Fibroblast of lung (primary cell): ENCODE measurements around the gene INPPL1. TPM values are rescaled to one million over a fixed set of nuclear protein-coding genes. Genes with fewer than 3 reads are reported as not detected.

Experiments
- DNase-seq, 2 donors: peaks; one replicate each; pipeline versions ENCODE4 v3.0.0 to v3.0.0-alpha.2; 2010; ENCODE audit warnings: low read depth in 2 of 2
- H2AFZ ChIP-seq: 2 replicates; pipeline ENCODE4 v1.5.1; 2012; ENCODE audit warnings: low read length, control low read depth, inconsistent platforms
- H3K27ac ChIP-seq: 2 replicates; pipeline ENCODE4 v1.5.1; 2011; ENCODE audit warnings: low read length, control low read depth; ENCODE audit not compliant: insufficient read depth
- H3K27me3 ChIP-seq: 2 replicates; pipeline ENCODE4 v1.5.1; 2011; ENCODE audit warnings: mild to moderate bottlenecking, low read length; ENCODE audit not compliant: control insufficient read depth, insufficient read depth
- H3K36me3 ChIP-seq: 2 replicates; pipeline ENCODE4 v1.5.1; 2011; ENCODE audit warnings: low read length; ENCODE audit not compliant: control insufficient read depth, insufficient read depth
- H3K4me1 ChIP-seq: 2 replicates; pipeline ENCODE4 v1.5.1; 2011; ENCODE audit warnings: low read length; ENCODE audit not compliant: control insufficient read depth, insufficient read depth; ENCODE audit errors: extremely low read depth
- H3K4me2 ChIP-seq: 2 replicates; pipeline ENCODE4 v1.5.1; 2011; ENCODE audit warnings: low read length, control low read depth; ENCODE audit not compliant: insufficient read depth; ENCODE audit errors: extremely low read depth
- H3K4me3 ChIP-seq, 4 experiments: fragments of 200-600 bp in 1 of 4; sonication (generic) in 1 of 4; replicated peaks in 1 of 4; 2 replicates each; pipeline ENCODE4 v1.5.1; 2011 to 2016; ENCODE audit warnings: low read length in 4 of 4, low read depth in 3 of 4, mild to moderate bottlenecking in 3 of 4, control low read depth in 2 of 4, inconsistent platforms in 1 of 4, mixed read lengths in 1 of 4; ENCODE audit not compliant: insufficient read depth in 1 of 4; ENCODE audit errors: control extremely low read depth in 1 of 4
- H3K79me2 ChIP-seq: 2 replicates; pipeline ENCODE4 v1.5.1; 2012; ENCODE audit warnings: mild to moderate bottlenecking, low read length, inconsistent platforms; ENCODE audit not compliant: control insufficient read depth, insufficient read depth
- H3K9ac ChIP-seq: 2 replicates; pipeline ENCODE4 v1.5.1; 2011; ENCODE audit warnings: mild to moderate bottlenecking, low read length, control low read depth; ENCODE audit not compliant: insufficient read depth
- H3K9me3 ChIP-seq: 2 replicates; pipeline ENCODE4 v1.5.1; 2012; ENCODE audit warnings: low read depth, low read length; ENCODE audit not compliant: control insufficient read depth, insufficient read depth
- H4K20me1 ChIP-seq: 2 replicates; pipeline ENCODE4 v1.5.1; 2011; ENCODE audit warnings: low read length; ENCODE audit not compliant: control insufficient read depth, insufficient read depth; ENCODE audit errors: extremely low read depth
- EZH2 ChIP-seq: IDR thresholded peaks from 2 replicates; pipeline ENCODE4 v1.5.1; 2012; ENCODE audit warnings: low read length, control low read depth, mild to moderate bottlenecking; ENCODE audit errors: missing control alignments
- polyA plus RNA-seq, 2 donors: library from polyadenylated mRNA; depleted of rRNA in 1 of 2; stranded (reverse) in 1 of 2; unstranded in 1 of 2; fragments of >200 nt; gene quantifications; 2 replicates each; pipeline ENCODE4 v1.2.1, GENCODE V29; 2011 to 2012; ENCODE audit warnings: missing spikeins in 1 of 2
- total RNA-seq: library from RNA; depleted of rRNA; stranded (reverse); fragments of >200 nt; gene quantifications from 2 replicates; pipeline ENCODE4 v1.2.1, GENCODE V29; 2014
- TF ChIP-seq, protein P1 (sequence below), 2 donors: IDR thresholded peaks in 1 of 2; conservative IDR thresholded peaks in 1 of 2; 1 replicate in 1 of 2; 2 replicates in 1 of 2; pipeline ENCODE4 v1.5.1; 2011 to 2012; ENCODE audit warnings: low read length in 2 of 2, control low read depth in 1 of 2, inconsistent platforms in 1 of 2, low read depth in 1 of 2, mild to moderate bottlenecking in 1 of 2

Gene INPPL1
- total and polyA plus RNA-seq, 2 donors (not counting 1 experiment from before 2014, with no cell fraction given), result 60.3 to 102 TPM

DNA sequence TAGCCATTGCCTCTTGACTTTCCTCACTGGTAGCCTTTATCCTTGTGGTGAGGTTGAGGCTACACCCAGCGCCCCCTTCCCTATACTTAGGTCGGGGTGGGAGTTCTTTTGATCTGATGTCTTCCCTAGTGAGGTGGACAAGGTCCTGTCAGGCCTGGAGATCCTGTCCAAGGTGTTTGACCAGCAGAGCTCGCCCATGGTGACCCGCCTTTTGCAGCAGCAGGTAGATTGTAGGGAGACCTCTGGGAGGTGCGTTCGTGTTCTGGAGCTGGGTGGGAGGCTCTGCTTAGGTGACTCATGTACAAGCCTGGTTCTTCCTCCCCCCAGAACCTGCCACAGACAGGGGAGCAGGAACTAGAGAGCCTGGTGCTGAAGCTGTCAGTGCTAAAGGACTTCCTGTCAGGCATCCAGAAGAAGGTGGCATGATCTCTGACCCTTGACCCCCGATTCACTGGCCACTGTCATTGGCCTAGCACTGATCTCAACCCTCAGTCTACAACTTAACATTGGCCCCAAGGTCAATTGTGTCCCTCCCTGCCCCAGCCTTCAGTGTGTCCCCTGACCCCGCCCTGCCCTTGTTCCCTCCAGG, 4.9 kb downstream of the INPPL1 start:
- H3K9me3 ChIP-seq, result no peaks in the 10 kb centered on the region
- no peak for DNase-seq
- no peak overlapping the region for H3K27ac ChIP-seq
- no peak overlapping the region for H3K4me3 ChIP-seq
- H3K36me3 ChIP-seq, result peaks cover 57% of the 10 kb centered on the region
- no peak overlapping the region for H3K9ac ChIP-seq
- H2AFZ ChIP-seq, result no peak overlapping the region
- H3K27me3 ChIP-seq, result no peaks in the 10 kb centered on the region
- peaks cover 27% of the 10 kb centered on the region for H3K79me2 ChIP-seq
- TF ChIP-seq, protein P1, sequence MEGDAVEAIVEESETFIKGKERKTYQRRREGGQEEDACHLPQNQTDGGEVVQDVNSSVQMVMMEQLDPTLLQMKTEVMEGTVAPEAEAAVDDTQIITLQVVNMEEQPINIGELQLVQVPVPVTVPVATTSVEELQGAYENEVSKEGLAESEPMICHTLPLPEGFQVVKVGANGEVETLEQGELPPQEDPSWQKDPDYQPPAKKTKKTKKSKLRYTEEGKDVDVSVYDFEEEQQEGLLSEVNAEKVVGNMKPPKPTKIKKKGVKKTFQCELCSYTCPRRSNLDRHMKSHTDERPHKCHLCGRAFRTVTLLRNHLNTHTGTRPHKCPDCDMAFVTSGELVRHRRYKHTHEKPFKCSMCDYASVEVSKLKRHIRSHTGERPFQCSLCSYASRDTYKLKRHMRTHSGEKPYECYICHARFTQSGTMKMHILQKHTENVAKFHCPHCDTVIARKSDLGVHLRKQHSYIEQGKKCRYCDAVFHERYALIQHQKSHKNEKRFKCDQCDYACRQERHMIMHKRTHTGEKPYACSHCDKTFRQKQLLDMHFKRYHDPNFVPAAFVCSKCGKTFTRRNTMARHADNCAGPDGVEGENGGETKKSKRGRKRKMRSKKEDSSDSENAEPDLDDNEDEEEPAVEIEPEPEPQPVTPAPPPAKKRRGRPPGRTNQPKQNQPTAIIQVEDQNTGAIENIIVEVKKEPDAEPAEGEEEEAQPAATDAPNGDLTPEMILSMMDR (conservative IDR thresholded peaks at IDR 0.05 in 1 of 2, IDR thresholded peaks at IDR 0.05 in 1 of 2; ENCODE audit: low read depth in 1 of 2, low read length in 2 of 2), result no peak
- TF ChIP-seq EZH2, result no peak
- H4K20me1 ChIP-seq, result peaks cover 2% of the 10 kb centered on the region
- H3K4me2 ChIP-seq, result no peak overlapping the region
- peaks cover 5% of the 10 kb centered on the region for H3K4me1 ChIP-seq

DNA sequence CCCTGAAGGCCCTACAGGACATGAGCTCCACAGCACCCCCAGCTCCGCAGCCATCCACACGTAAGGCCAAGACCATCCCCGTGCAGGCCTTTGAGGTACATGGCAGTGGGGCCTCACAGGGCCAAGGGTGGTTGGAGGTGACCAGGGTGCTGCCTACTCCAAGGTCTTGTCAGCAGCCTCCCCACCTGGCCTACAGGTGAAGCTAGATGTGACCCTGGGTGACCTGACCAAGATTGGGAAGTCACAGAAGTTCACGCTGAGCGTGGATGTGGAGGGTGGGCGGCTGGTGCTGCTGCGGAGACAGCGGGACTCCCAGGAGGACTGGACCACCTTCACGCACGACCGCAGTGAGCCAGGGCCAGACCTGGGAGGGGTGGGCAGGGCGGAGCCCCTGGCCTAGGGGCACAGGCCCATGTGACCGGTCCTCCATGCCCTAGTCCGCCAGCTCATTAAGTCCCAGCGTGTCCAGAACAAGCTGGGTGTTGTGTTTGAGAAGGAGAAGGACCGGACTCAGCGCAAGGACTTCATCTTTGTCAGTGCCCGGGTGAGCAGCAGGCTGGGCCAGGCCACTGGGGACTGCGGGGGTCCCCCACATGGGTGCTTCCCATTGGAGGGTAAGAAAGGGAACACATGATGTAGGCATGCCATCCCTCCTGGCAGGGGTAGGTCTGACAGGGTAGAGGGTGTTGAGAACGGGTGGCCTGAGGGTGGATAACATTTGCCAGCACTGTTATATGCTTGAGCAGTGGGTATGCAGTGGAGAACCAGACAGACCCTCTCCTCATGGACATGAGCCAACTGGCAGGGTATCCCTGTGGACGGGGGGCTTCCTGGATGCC, 5.6 kb downstream of the INPPL1 start:
- peaks cover 57% of the 10 kb centered on the region for H3K36me3 ChIP-seq
- H3K27me3 ChIP-seq, result no peaks in the 10 kb centered on the region
- no peak overlapping the region for H3K4me3 ChIP-seq
- peaks cover 2% of the 10 kb centered on the region for H4K20me1 ChIP-seq
- H3K9ac ChIP-seq, result no peak overlapping the region
- no peak for DNase-seq
- H3K79me2 ChIP-seq, result peaks cover 23% of the 10 kb centered on the region
- no peak overlapping the region for H3K4me2 ChIP-seq
- H3K4me1 ChIP-seq, result peaks cover 5% of the 10 kb centered on the region
- H3K9me3 ChIP-seq, result no peaks in the 10 kb centered on the region
- no peak overlapping the region for H2AFZ ChIP-seq
- H3K27ac ChIP-seq, result no peak overlapping the region
- TF ChIP-seq EZH2, result no peak
- TF ChIP-seq, protein P1 (conservative IDR thresholded peaks at IDR 0.05 in 1 of 2, IDR thresholded peaks at IDR 0.05 in 1 of 2; ENCODE audit: low read depth in 1 of 2, low read length in 2 of 2), result no peak

DNA sequence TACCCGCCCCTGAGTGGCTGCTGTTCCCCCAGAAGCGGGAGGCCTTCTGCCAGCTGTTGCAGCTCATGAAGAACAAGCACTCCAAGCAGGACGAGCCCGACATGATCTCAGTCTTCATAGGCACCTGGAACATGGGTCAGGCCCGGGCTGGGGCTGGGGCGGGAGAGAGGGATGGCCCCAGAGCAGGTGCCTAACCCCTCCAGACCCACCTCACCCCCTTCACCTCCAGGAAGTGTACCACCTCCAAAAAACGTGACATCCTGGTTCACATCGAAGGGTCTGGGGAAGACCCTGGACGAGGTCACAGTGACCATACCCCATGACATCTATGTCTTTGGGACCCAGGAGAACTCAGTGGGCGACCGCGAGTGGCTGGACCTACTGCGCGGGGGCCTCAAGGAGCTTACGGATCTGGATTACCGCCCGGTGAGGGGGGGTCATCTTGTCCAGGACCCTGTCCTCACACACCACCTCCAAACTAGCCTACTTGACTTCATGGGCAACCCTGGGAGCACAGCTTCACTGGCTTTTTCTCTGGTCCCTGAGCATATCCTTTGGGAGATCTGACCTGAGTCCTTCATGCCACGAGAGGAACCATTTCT, 6.3 kb downstream of the INPPL1 start:
- Histone ChIP-seq H3K27ac (no peak overlapping the region), H3K9me3 (no peaks in the 10 kb centered on the region), H3K36me3 (peaks cover 58% of the 10 kb centered on the region), H3K4me2 (no peak overlapping the region), H3K79me2 (peaks cover 16% of the 10 kb centered on the region), H4K20me1 (peaks cover 2% of the 10 kb centered on the region), H3K9ac (no peak overlapping the region), H3K4me3 (no peak overlapping the region), H3K4me1 (peaks cover 2% of the 10 kb centered on the region), H2AFZ (no peak overlapping the region), H3K27me3 (no peaks in the 10 kb centered on the region)
- TF ChIP-seq, protein P1 (conservative IDR thresholded peaks at IDR 0.05 in 1 of 2, IDR thresholded peaks at IDR 0.05 in 1 of 2; ENCODE audit: low read depth in 1 of 2, low read length in 2 of 2), result no peak
- TF ChIP-seq EZH2, result no peak
- no peak for DNase-seq
